GM12874 (cell line): ENCODE data around the gene IKZF1.
A peak's percentile ranks its signal among the peaks of the same experiment; 100 is the strongest.

ENCODE experiments used
- CTCF ChIP-seq: IDR thresholded peaks from 2 replicates; pipeline ENCODE4 v1.5.1; 2011; ENCODE audit warnings: low read depth, mild to moderate bottlenecking, control low read depth, low read length, moderate library complexity; ENCODE audit not compliant: insufficient read depth

IKZF1 gene

DNA sequence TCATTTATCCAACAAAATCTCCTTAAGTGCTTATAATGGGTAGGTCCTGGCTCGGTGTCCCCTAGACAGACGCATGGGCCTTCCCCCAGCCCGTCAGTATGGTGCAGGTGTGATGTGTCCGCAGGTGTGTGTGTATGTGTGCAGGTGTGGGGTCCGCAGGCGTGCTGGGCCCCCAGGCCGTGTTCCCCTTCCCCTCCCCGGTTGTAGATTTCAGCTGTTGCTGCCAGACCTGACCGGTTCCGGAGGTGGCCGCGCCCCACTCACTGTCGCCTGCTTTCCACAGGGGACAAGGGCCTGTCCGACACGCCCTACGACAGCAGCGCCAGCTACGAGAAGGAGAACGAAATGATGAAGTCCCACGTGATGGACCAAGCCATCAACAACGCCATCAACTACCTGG, 95.1 kb downstream of the IKZF1 start:
- no peak for TF ChIP-seq CTCF

DNA sequence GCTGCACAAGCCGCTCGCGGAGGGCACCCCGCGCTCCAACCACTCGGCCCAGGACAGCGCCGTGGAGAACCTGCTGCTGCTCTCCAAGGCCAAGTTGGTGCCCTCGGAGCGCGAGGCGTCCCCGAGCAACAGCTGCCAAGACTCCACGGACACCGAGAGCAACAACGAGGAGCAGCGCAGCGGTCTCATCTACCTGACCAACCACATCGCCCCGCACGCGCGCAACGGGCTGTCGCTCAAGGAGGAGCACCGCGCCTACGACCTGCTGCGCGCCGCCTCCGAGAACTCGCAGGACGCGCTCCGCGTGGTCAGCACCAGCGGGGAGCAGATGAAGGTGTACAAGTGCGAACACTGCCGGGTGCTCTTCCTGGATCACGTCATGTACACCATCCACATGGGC, 95.6 kb downstream of the IKZF1 start:
- no peak for TF ChIP-seq CTCF

DNA sequence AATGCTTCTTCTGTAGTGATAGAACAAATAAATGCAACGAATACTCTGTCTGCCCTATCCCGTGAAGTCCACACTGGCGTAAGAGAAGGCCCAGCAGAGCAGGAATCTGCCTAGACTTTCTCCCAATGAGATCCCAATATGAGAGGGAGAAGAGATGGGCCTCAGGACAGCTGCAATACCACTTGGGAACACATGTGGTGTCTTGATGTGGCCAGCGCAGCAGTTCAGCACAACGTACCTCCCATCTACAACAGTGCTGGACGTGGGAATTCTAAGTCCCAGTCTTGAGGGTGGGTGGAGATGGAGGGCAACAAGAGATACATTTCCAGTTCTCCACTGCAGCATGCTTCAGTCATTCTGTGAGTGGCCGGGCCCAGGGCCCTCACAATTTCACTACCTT, 99.9 kb downstream of the IKZF1 start:
- peak; percentile 25; the same call in 1 of the 2 replicates for TF ChIP-seq CTCF

- TF ChIP-seq CTCF, result no peak
These were observed 100.7 kb downstream of the IKZF1 start for GRCh38 chr7:50405221-50405620.

GRCh38 chr7:50406935-50407334, 102.4 kb downstream of the IKZF1 start:
- no peak for TF ChIP-seq CTCF

GRCh38 chr7:50409856-50410745, 105.6 kb downstream of the IKZF1 start:
- TF ChIP-seq CTCF, result no peak

GRCh38 chr7:50411332-50411731, 106.8 kb downstream of the IKZF1 start:
- no peak for TF ChIP-seq CTCF
